ENCODE measurements around the gene MMP13.

The MMP13 gene

DNA sequence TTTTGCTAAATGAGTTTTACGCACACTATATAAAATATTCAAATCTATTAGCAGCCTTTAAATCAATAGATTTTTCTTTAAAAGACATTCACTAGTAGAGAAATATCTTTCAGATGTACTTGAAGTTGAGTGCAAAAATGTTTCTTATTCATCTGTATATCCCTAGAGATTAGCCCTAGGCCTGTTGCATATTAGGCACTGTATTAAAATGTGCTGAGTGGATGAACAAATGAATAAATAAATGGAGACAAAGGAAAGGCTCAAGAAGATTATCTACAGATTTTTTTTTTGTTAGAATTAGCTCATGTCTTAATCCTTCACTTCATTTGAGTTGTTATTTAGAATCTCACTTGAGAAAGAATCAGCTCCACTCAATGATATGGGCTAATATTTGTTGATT lies 12.0 kb upstream of the MMP13 start:
- no peaks in the 10 kb centered on the region for H3K4me1 Mint-ChIP-seq (ENCODE audit: low read depth)
- peaks cover 8% of the 10 kb centered on the region for H3K27me3 Mint-ChIP-seq (ENCODE audit: low read depth)
- no peak overlapping the region for H3K27ac Mint-ChIP-seq
- no peaks in the 10 kb centered on the region for H3K36me3 Mint-ChIP-seq (ENCODE audit: low read depth)
- H3K9me3 Mint-ChIP-seq = no peaks in the 10 kb centered on the region
- H3K4me3 Mint-ChIP-seq = no peak overlapping the region
- DNase-seq (ENCODE audit: low spot score) = no peak

DNA sequence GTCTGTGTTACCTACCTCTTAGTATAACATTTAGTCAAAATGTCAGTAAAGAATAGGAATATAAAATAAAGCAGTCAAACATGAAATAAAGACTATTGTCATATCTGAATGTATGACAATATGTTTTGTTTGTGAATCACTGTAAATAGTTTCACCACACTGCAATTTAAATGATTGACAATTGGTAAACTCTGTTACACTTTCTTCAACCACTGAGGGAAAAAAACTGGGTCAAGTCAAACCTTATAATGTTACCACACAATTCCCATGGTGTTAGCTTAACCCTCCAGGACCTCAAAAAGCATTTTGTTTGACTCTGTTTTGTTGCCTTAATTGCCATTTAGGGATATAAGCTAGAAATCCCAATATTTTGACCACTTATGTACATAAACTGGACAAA lies 10.5 kb upstream of the MMP13 start:
- DNase-seq (ENCODE audit: low spot score) = no peak
- no peaks in the 10 kb centered on the region for H3K4me1 Mint-ChIP-seq (ENCODE audit: low read depth)
- peaks cover 4% of the 10 kb centered on the region for H3K27me3 Mint-ChIP-seq (ENCODE audit: low read depth)
- no peaks in the 10 kb centered on the region for H3K36me3 Mint-ChIP-seq (ENCODE audit: low read depth)
- H3K27ac Mint-ChIP-seq = no peak overlapping the region
- no peak overlapping the region for H3K4me3 Mint-ChIP-seq
- H3K9me3 Mint-ChIP-seq = no peaks in the 10 kb centered on the region

DNA sequence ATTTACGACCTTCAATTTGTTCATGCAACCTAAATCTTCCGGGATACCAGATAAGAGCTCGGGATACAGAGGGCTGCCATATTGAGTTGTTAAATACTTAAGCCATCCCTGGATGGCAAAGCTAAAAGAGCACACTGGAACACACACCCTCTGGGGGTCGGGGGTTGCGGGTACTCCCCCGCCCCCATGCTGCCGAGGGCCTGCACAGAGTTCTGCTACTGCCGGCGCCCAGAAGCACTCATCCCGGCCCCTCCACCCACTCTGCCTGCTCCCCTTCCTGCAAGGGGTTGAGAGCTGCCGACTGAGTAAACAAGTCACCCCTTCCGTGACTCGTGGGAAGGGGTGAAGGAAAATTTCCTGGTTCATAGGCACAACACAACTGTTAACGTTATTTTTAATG lies 9.3 kb upstream of the MMP13 start:
- no peak overlapping the region for H3K27ac Mint-ChIP-seq
- no peak for DNase-seq (ENCODE audit: low spot score)
- no peaks in the 10 kb centered on the region for H3K27me3 Mint-ChIP-seq (ENCODE audit: low read depth)
- H3K36me3 Mint-ChIP-seq (ENCODE audit: low read depth) = no peaks in the 10 kb centered on the region
- no peaks in the 10 kb centered on the region for H3K9me3 Mint-ChIP-seq
- H3K4me3 Mint-ChIP-seq = no peak overlapping the region
- no peaks in the 10 kb centered on the region for H3K4me1 Mint-ChIP-seq (ENCODE audit: low read depth)

DNA sequence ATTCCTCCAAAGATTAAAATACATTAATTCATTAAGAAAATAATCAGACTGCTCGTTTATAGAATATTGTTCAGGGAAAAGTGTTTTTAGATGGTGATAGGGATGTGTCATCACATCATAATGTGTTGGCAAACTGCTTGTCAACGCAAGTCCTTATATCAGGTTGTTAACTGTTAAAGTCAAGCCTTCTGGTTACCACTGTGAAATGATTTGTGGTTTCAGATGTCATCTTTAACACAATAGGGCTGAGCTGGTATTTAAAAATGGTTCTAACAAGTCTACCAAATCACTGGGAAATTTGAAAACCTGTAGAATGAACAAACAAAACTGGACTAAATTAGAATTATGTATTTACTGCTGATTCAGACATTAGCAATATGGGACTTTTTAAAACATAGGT lies 2.4 kb upstream of the MMP13 start:
- no peaks in the 10 kb centered on the region for H3K9me3 Mint-ChIP-seq
- no peak for DNase-seq (ENCODE audit: low spot score)
- H3K4me1 Mint-ChIP-seq (ENCODE audit: low read depth) = no peaks in the 10 kb centered on the region
- no peaks in the 10 kb centered on the region for H3K36me3 Mint-ChIP-seq (ENCODE audit: low read depth)
- H3K27ac Mint-ChIP-seq = no peak overlapping the region
- H3K27me3 Mint-ChIP-seq (ENCODE audit: low read depth) = peaks cover 6% of the 10 kb centered on the region
- no peak overlapping the region for H3K4me3 Mint-ChIP-seq

DNA sequence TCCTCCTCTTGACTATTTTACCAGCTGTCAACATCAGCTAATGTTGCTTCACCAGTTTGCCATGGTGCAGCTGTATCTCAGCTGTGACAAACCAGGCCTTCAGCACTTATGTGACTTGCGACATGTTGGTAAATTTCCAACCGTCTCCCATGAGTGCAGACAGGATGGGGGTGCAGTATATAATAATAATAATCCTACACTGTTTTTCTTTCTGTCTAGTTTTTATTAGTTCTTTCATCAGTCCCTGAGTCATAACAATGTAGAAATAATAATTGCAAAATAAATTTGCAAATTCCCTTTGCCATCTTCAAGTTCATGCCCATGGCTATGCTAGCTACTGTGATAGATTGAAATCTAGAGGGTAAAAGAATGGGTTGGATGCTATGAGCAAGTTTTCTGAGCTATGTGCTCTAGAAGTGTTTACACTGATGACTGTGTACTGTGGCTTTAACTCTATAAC lies 4.9 kb downstream of the MMP13 start:
- H3K27ac Mint-ChIP-seq = no peak overlapping the region
- H3K4me1 Mint-ChIP-seq (ENCODE audit: low read depth) = no peaks in the 10 kb centered on the region
- no peaks in the 10 kb centered on the region for H3K9me3 Mint-ChIP-seq
- no peak for DNase-seq (ENCODE audit: low spot score)
- H3K4me3 Mint-ChIP-seq = no peak overlapping the region
- no peaks in the 10 kb centered on the region for H3K27me3 Mint-ChIP-seq (ENCODE audit: low read depth)
- no peaks in the 10 kb centered on the region for H3K36me3 Mint-ChIP-seq (ENCODE audit: low read depth)

DNA sequence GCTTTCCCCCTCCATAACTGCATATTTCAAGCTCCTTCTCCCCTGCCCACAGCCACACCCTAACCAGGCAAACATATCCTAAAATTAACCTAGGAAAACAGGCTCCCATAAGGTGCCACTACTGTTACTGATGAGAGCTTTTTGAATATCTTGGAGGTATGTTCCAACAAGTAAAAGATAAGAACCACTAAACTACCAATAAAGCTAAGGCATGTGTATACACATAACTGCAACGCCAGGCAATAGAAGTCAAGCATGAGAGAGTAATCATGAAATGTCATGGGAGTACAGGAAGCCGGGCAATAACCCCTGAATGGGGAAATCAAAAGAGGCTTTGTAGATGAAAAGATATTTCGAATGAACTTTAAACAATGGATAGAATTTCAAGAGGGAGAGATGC lies 9.3 kb downstream of the MMP13 start:
- peaks cover 6% of the 10 kb centered on the region for H3K27me3 Mint-ChIP-seq (ENCODE audit: low read depth)
- no peaks in the 10 kb centered on the region for H3K36me3 Mint-ChIP-seq (ENCODE audit: low read depth)
- peaks cover 1% of the 10 kb centered on the region for H3K4me1 Mint-ChIP-seq (ENCODE audit: low read depth)
- H3K4me3 Mint-ChIP-seq = no peak overlapping the region
- no peak overlapping the region for H3K27ac Mint-ChIP-seq
- no peaks in the 10 kb centered on the region for H3K9me3 Mint-ChIP-seq
- DNase-seq (ENCODE audit: low spot score) = no peak

DNA sequence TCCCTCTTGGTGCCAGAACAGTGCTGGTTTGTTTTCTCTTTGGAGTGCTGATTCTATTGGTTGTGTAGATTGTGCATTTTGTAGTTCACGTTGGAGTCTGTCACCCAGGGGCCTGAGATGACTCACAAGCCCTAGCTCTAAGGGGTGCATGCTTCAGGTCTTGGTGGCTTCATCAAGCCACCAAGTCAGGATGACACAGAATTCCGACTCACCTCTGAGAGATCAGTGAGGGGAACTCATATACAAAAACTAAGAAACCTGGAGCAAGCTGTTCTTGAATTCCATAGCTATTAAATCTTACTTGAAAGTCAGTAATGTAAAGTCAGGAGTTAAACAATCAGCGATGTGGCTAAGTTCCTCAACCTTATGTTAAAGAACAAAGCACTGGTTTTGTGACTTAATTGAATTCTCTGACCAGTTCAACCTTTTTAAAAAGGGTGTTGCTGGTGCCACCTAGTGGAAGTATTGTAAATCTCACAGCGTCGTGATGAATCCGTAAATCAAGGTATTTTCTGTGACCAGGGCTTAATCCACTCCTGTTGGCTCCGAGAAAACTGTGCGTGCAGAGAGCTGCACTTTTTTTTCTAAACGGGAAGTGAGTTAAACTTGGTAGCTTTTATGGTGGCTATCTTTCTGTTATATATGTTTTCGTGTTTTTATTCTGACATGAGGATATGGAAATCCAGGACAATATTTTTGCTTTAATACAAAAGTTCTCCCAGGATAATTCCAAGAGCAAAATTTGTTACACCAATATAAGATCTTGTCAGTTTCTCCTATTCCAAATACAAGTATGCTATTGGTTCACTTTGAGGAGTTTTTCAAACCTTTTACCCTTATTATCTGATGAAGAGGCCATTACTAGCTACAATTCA lies 14.6 kb downstream of the MMP13 start:
- H3K4me3 Mint-ChIP-seq = no peak overlapping the region
- no peaks in the 10 kb centered on the region for H3K36me3 Mint-ChIP-seq (ENCODE audit: low read depth)
- H3K4me1 Mint-ChIP-seq (ENCODE audit: low read depth) = peaks cover 1% of the 10 kb centered on the region
- H3K27ac Mint-ChIP-seq = no peak overlapping the region
- peaks cover 10% of the 10 kb centered on the region for H3K27me3 Mint-ChIP-seq (ENCODE audit: low read depth)
- H3K9me3 Mint-ChIP-seq = no peaks in the 10 kb centered on the region
- DNase-seq (ENCODE audit: low spot score) = peak; percentile 21

DNA sequence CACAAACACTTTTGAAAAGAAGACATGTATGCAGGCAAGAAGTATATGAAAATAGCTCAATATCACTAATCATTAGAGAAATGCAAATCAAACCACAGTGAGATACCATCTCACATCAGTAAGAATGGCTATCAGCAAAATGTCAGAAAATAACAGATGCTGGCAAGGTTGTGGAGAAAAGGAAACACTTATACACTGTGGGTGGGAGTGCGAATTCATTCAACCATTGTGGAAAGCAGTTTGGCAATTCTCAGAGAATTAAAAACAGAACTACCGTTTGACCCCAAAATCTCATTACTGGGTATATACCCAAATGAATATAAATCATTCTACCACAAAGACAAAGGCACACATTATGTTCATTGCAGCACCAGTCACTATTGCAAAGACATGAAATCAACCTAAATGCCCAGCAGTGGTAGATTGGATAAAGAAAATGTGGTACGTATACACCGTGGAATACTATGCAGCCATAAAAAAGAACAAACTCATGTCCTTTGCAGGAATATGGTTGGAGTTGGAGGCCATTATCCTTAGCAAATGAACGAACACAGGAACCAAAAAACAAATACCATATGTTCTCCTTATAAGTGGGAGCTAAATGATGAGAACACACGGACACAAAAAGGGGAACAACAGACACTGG lies 18.5 kb downstream of the MMP13 start:
- H3K36me3 Mint-ChIP-seq (ENCODE audit: low read depth) = no peaks in the 10 kb centered on the region
- no peak overlapping the region for H3K27ac Mint-ChIP-seq
- H3K27me3 Mint-ChIP-seq (ENCODE audit: low read depth) = peaks cover 8% of the 10 kb centered on the region
- no peak overlapping the region for H3K4me3 Mint-ChIP-seq
- H3K4me1 Mint-ChIP-seq (ENCODE audit: low read depth) = no peaks in the 10 kb centered on the region
- DNase-seq (ENCODE audit: low spot score) = no peak
- no peaks in the 10 kb centered on the region for H3K9me3 Mint-ChIP-seq

DNA sequence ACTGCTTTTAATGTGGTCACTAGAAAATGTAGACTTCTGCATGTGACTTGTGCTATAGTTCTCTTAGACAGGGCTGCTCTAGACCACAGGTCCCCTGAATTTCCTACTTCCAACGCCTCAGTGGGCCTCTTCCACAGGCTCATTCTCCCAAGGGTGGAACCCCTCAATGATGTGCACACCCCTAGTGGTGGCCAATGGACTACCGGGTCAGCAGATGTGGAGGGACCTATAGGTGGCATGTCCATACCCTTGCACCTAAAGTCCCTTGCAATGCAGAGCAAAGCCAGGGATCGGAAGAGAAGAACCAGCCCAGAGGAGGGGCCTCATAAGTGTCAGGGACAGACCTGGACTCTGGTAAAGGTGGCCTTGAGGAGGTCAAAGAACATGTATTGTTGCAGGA lies 20.0 kb downstream of the MMP13 start:
- H3K4me1 Mint-ChIP-seq (ENCODE audit: low read depth) = no peaks in the 10 kb centered on the region
- H3K4me3 Mint-ChIP-seq = no peak overlapping the region
- H3K27me3 Mint-ChIP-seq (ENCODE audit: low read depth) = peaks cover 2% of the 10 kb centered on the region
- H3K9me3 Mint-ChIP-seq = no peaks in the 10 kb centered on the region
- no peak overlapping the region for H3K27ac Mint-ChIP-seq
- no peak for DNase-seq (ENCODE audit: low spot score)
- no peaks in the 10 kb centered on the region for H3K36me3 Mint-ChIP-seq (ENCODE audit: low read depth)

DNA sequence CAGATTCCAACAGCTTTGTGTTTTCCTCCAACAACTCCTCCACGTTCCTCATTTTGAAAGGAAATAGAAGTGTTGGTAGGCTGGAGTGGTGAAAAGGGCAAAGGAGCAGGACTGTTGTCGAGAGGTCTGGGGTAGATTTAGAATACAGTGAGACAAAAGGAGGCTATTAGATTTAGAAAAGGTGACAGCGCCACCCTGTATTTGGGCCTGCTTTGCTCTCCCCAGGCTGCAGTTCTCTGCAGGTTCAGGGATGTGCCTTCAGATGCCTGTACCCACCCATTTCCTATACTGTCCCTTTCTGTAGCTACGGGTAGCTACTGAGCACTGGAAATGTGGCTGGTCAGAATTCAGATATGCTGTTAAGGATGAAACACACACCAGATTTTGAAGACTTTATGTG lies 20.8 kb downstream of the MMP13 start:
- H3K36me3 Mint-ChIP-seq (ENCODE audit: low read depth) = no peaks in the 10 kb centered on the region
- H3K9me3 Mint-ChIP-seq = no peaks in the 10 kb centered on the region
- no peak for DNase-seq (ENCODE audit: low spot score)
- H3K27me3 Mint-ChIP-seq (ENCODE audit: low read depth) = peaks cover 3% of the 10 kb centered on the region
- no peak overlapping the region for H3K27ac Mint-ChIP-seq
- no peak overlapping the region for H3K4me3 Mint-ChIP-seq
- no peaks in the 10 kb centered on the region for H3K4me1 Mint-ChIP-seq (ENCODE audit: low read depth)

DNA sequence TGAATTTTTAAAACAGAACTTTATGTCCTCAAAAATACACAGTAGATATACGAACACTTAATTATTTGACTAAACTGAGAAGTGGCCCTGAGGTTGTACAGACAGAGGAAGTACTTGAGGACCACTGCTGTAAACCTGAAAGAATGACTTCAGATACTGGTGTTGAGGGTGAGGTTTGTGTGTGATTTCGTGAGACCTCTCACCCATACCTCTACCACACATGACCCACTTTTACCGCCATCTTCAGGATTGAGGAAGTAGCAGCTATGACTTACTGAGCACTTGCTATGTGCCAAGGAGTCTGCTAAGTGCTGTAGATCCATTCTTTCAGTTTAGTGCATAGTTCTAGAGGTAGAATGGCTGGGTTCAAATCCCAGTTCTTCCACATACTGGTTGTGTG lies 21.9 kb downstream of the MMP13 start:
- H3K9me3 Mint-ChIP-seq = no peaks in the 10 kb centered on the region
- H3K4me1 Mint-ChIP-seq (ENCODE audit: low read depth) = no peaks in the 10 kb centered on the region
- H3K36me3 Mint-ChIP-seq (ENCODE audit: low read depth) = no peaks in the 10 kb centered on the region
- DNase-seq (ENCODE audit: low spot score) = no peak
- H3K4me3 Mint-ChIP-seq = no peak overlapping the region
- peaks cover 3% of the 10 kb centered on the region for H3K27me3 Mint-ChIP-seq (ENCODE audit: low read depth)
- no peak overlapping the region for H3K27ac Mint-ChIP-seq

DNA sequence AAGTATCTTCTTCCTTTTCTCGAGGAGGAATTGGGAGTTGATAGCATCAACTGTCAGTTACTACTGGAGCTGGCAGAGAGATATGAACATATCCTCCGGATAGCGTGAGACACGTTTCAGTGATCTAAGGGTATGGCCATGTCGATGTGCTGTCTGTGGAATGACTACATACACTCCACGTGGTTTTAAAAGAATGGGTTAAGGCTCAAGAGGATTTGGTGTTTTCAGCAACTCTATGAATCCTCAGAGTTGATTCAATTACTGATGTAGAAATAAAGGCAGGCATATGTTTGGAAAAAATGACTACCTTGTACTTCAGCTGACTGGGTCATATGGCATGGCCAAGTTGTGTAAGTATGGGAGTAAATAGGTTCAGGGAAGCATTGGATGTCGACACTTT lies 22.9 kb downstream of the MMP13 start:
- H3K9me3 Mint-ChIP-seq = no peaks in the 10 kb centered on the region
- no peak for DNase-seq (ENCODE audit: low spot score)
- H3K4me3 Mint-ChIP-seq = no peak overlapping the region
- H3K4me1 Mint-ChIP-seq (ENCODE audit: low read depth) = no peaks in the 10 kb centered on the region
- no peak overlapping the region for H3K27ac Mint-ChIP-seq
- H3K27me3 Mint-ChIP-seq (ENCODE audit: low read depth) = peaks cover 3% of the 10 kb centered on the region
- no peaks in the 10 kb centered on the region for H3K36me3 Mint-ChIP-seq (ENCODE audit: low read depth)

DNA sequence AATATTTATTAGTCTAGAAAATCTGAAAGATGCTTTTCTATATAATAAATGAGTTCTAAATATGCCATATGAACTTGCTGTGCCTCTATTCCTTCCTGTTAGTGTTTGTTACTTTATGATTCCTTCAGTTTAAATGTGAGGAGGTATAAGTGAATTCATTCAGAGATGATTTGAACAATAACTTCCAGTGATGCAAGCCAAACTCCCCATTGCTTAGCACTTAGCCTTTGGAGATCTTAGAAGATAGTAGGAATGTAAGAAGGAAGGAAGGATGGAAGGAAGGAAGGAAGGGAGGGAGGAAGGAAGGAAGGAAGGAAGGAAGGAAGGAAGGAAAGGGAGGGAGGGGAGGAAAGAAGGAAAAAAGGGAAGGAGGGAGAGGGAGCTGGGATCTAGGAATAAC lies 25.1 kb downstream of the MMP13 start:
- H3K27me3 Mint-ChIP-seq (ENCODE audit: low read depth) = peaks cover 3% of the 10 kb centered on the region
- no peak overlapping the region for H3K4me3 Mint-ChIP-seq
- H3K27ac Mint-ChIP-seq = no peak overlapping the region
- H3K4me1 Mint-ChIP-seq (ENCODE audit: low read depth) = no peaks in the 10 kb centered on the region
- no peaks in the 10 kb centered on the region for H3K36me3 Mint-ChIP-seq (ENCODE audit: low read depth)
- H3K9me3 Mint-ChIP-seq = no peaks in the 10 kb centered on the region
- DNase-seq (ENCODE audit: low spot score) = no peak

DNA sequence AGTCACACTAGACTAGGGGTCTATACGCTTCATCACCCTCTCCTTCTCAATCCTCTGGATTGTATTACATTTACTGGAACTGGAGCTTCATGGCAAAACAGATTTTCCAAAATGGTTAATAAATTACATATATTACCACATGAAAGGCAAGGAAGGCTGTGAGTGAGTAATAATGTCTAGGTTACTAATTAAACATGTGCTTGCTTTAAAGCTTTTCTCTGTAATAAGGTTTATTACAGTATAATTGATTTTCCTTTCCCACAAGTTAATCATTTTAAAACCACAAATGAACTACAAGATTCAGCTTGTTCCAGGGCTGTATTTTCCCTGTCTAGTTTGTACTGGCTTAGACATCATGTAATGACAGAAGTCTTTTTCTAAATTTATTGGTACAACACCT lies 25.6 kb downstream of the MMP13 start:
- no peak overlapping the region for H3K27ac Mint-ChIP-seq
- no peaks in the 10 kb centered on the region for H3K9me3 Mint-ChIP-seq
- H3K4me3 Mint-ChIP-seq = no peak overlapping the region
- no peak for DNase-seq (ENCODE audit: low spot score)
- H3K4me1 Mint-ChIP-seq (ENCODE audit: low read depth) = no peaks in the 10 kb centered on the region
- H3K27me3 Mint-ChIP-seq (ENCODE audit: low read depth) = peaks cover 6% of the 10 kb centered on the region
- H3K36me3 Mint-ChIP-seq (ENCODE audit: low read depth) = no peaks in the 10 kb centered on the region

All from T-helper 2 cell treated with Interferon-gamma antibody and Interleukin-4, amounts not matched to agents 5 μg/mL and 100 μg/mL, for 36 hours (primary cell).